ENCODE data around the gene PTPRD. TPM values are rescaled to one million over a fixed set of nuclear protein-coding genes. Genes with fewer than 3 reads are reported as not detected.

PTPRD gene
- total RNA-seq, 1 experiment from 2014 or later, result not detected

DNA sequence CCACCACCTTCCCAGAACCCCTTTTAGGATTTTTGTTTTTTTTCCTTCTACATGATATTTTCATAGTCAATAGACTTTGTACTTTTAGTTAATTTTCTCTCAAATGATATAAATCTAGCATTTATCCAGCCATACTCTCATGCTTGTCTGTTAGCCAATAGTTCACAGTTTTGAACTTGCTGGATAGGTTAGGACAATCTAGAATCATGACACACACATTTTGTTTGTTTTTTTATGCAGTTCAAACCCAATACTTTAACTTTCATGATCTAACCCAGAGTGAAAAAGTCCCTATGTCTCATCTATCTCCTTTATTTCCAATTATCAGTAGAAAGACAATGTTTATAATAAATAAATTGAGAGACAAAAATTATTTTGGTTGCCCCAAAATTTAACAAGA, 2303.5 kb downstream of the PTPRD start:
- ChIA-PET POLR2A (no interaction called here), CTCF (no interaction called here)
- DNase-seq (ENCODE audit: low read depth, low spot score), result no peak
- no peaks in the 10 kb centered on the region for H3K36me3 ChIP-seq (ENCODE audit: control insufficient read depth, insufficient read depth, low read length)
- in situ Hi-C loops (cut with HindIII; ENCODE audit: low pct_unique_long_range_greater_than_20kb, low sequenced_read_pairs) (no loop called here), intact Hi-C loops (cut with micrococcal nuclease; ENCODE audit: unreplicated experiment) (no loop called here)
- no peaks in the 10 kb centered on the region for H3K9me3 ChIP-seq (ENCODE audit: control insufficient read depth, insufficient read depth, low read depth, low read length)
- no peak for ATAC-seq
- no TSS peak for BruUV-seq (replicated peaks)
- no peaks in the 10 kb centered on the region for H3K27me3 ChIP-seq (ENCODE audit: control insufficient read depth, insufficient read depth, low read length)
- no peak overlapping the region for H3K27ac ChIP-seq (ENCODE audit: low read length)
- no peaks in the 10 kb centered on the region for H3K4me1 ChIP-seq (ENCODE audit: control insufficient read depth, insufficient read depth, low read length)
- H3K4me3 ChIP-seq (ENCODE audit: low read depth in 2 of 2, low read length in 2 of 2), result no peak overlapping the region
- TF ChIP-seq, protein P1, sequence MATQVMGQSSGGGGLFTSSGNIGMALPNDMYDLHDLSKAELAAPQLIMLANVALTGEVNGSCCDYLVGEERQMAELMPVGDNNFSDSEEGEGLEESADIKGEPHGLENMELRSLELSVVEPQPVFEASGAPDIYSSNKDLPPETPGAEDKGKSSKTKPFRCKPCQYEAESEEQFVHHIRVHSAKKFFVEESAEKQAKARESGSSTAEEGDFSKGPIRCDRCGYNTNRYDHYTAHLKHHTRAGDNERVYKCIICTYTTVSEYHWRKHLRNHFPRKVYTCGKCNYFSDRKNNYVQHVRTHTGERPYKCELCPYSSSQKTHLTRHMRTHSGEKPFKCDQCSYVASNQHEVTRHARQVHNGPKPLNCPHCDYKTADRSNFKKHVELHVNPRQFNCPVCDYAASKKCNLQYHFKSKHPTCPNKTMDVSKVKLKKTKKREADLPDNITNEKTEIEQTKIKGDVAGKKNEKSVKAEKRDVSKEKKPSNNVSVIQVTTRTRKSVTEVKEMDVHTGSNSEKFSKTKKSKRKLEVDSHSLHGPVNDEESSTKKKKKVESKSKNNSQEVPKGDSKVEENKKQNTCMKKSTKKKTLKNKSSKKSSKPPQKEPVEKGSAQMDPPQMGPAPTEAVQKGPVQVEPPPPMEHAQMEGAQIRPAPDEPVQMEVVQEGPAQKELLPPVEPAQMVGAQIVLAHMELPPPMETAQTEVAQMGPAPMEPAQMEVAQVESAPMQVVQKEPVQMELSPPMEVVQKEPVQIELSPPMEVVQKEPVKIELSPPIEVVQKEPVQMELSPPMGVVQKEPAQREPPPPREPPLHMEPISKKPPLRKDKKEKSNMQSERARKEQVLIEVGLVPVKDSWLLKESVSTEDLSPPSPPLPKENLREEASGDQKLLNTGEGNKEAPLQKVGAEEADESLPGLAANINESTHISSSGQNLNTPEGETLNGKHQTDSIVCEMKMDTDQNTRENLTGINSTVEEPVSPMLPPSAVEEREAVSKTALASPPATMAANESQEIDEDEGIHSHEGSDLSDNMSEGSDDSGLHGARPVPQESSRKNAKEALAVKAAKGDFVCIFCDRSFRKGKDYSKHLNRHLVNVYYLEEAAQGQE (IDR thresholded peaks at IDR 0.05; ENCODE audit: insufficient read depth in 1 of 2, low read depth in 2 of 2, low read length in 1 of 2), result no peak
- no peak for TF ChIP-seq SIN3A (IDR thresholded peaks at IDR 0.05; ENCODE audit: borderline replicate concordance, insufficient read depth, low read depth, low read length)
- TF ChIP-seq POLR2AphosphoS5 (IDR thresholded peaks at IDR 0.05; ENCODE audit: low read depth, low read length), result no peak
- TF ChIP-seq CTCF (IDR thresholded peaks at IDR 0.05), result no peak
- TF ChIP-seq TCF7L2 (IDR thresholded peaks at IDR 0.05; ENCODE audit: low read depth, low read length), result no peak

DNA sequence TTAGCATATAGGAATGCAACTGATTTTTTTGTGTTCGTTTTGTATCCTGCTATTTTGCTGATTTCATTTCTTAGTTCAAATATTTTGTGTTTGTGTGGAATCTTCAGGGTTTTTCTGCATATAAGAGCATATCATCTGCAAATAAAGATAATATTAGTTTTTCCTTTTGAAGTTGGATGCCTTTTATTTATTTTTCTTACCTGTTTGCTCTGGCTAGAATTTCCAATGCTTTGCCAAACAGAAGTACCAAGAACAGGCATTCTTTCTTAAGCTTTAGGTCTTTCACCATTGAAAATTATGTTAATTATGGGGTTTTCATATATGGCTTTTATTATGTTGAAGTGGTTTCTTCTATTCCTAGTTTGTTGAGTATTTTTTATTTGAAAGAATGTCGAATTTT, 2308.1 kb downstream of the PTPRD start:
- Histone ChIP-seq H3K9me3 (ENCODE audit: control insufficient read depth, insufficient read depth, low read depth, low read length) (no peaks in the 10 kb centered on the region), H3K36me3 (ENCODE audit: control insufficient read depth, insufficient read depth, low read length) (no peaks in the 10 kb centered on the region), H3K4me1 (ENCODE audit: control insufficient read depth, insufficient read depth, low read length) (no peaks in the 10 kb centered on the region), H3K27me3 (ENCODE audit: control insufficient read depth, insufficient read depth, low read length) (no peaks in the 10 kb centered on the region), H3K4me3 (ENCODE audit: low read depth in 2 of 2, low read length in 2 of 2) (no peak overlapping the region), H3K27ac (ENCODE audit: low read length) (no peak overlapping the region)
- TF ChIP-seq SIN3A (IDR thresholded peaks at IDR 0.05; ENCODE audit: borderline replicate concordance, insufficient read depth, low read depth, low read length), result no peak
- TF ChIP-seq CTCF (IDR thresholded peaks at IDR 0.05), result no peak
- TF ChIP-seq, protein P1 (IDR thresholded peaks at IDR 0.05; ENCODE audit: insufficient read depth in 1 of 2, low read depth in 2 of 2, low read length in 1 of 2), result no peak
- no peak for TF ChIP-seq POLR2AphosphoS5 (IDR thresholded peaks at IDR 0.05; ENCODE audit: low read depth, low read length)
- TF ChIP-seq TCF7L2 (IDR thresholded peaks at IDR 0.05; ENCODE audit: low read depth, low read length), result no peak
- DNase-seq (ENCODE audit: low read depth, low spot score), result no peak
- BruUV-seq (replicated peaks), result no TSS peak
- POLR2A ChIA-PET, result no interaction called here
- ATAC-seq, result no peak
- intact Hi-C loops (cut with micrococcal nuclease; ENCODE audit: unreplicated experiment), result no loop called here
- in situ Hi-C loops (cut with HindIII; ENCODE audit: low pct_unique_long_range_greater_than_20kb, low sequenced_read_pairs), result no loop called here
- CTCF ChIA-PET, result no interaction called here
